ENCODE data around the gene PTPN5. TPM values are rescaled to one million over a fixed set of nuclear protein-coding genes. Genes with fewer than 3 reads are reported as not detected.
"Not testable (repeated sequence)": the region's sequence is repeated elsewhere in the genome, so short reads cannot be mapped to it uniquely, and the experiment has no call there.

Gene PTPN5
- polyA plus RNA-seq, 10 donors = 0.17 to 4.6 (median 0.22) TPM

DNA sequence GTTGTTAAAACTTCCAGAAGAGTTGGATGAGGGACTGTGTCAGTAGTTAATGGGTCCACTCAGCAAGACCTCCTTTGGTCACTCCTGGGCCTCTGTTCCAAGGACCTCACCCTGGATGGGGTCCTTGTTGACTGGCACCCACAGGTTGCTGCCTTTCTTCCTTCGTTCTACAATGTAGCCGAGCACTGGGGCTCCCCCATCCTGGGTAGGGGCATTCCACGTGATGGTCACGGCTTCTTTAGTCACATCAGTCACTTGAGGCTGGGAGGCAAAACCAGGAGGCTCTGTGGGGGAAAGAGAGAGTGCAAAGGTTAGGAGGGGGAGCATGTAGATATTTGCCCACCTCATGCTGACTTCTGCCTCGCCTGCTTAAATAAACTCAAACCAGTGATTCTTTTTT, 81.1 kb downstream of the PTPN5 start:
- DNase-seq = no peak

DNA sequence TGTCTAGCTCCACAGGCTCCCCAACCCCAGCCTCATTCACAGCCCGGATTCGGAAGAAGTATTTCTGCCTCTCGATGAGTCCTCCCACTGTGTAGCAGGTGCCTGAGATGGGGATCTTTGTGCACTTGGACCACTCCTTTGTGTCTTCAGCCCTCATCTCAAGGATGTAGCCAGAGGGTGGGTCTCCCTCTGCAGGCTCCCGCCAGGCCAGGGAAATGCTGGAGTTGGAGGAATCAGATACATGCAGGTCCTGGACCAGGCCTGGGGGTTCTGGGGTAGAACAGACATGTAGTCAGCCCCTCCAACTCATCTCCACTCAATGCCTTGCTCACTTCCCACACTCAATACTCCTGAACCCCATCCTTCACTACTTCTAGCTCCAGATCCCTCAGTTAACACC, 82.2 kb downstream of the PTPN5 start:
- DNase-seq = no peak

DNA sequence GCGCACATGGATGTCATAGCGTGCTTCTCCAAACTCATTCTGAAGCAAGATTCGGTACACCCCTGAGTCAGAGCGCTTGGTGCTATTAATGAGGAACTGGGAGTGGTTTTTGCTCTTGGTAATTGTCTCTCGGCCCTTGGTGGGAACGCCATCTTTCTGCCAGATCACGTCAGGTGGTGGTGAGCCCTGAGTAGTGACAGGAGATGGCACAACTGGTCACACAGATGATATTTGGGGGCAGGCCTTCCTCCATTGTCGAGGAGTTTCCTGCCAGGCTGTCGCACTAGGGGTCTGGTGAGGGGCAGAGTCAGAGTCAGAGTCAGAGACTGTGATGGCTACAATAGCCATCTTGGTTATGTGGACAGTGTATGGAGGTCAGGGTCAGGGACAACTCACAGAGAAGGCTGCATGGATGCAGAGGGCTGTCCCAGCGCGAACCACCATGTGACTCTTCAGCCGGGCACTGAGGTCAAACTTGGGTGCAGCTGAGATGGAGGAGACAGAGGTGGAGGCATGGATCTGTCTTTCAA, 83.7 kb downstream of the PTPN5 start:
- DNase-seq = no peak

DNA sequence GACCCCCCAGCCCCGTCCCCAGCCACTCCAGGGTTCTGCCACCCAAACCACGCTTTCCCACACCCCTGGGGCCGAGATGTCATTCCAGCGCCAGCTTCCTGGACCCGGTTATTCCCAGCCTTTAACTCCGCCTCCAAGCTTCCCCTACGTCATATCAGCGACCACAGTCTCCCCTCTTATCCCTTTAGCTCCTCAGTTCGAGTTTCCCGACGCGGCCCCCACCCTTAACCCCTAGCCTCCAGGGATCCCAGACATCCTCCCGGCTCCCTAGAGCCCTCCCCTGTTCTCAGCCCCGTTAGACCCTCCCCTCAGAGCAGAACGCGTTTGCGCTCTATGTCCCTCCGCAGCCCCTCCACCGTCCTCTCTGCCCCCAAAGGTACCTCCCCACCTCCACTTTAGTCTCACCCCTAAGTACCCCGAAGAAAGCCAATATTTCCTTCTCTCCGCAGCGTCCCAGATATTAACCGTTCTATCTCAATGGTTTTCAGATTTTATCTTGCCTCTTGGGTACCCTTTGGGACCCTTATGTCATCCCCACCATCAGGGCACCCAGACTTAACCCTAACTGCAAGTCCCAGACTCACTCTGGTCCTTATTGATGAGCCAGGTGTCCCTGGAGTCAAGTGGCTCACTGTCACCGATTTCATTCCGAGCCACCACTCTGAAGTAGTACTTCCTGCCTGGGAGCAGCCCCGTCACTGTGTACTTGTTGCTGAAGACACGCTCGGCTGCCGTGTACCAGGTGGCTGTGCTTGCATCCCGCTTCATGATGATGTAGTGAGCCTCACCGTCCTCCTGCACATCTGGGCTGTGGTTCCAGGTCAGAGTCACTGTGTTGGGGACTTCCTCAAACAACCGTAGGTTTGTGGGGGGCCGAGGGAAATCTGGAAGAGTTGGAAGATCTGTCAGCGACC, 85.0 kb downstream of the PTPN5 start:
- DNase-seq = peak; percentile 58 to 86 (median 79)

DNA sequence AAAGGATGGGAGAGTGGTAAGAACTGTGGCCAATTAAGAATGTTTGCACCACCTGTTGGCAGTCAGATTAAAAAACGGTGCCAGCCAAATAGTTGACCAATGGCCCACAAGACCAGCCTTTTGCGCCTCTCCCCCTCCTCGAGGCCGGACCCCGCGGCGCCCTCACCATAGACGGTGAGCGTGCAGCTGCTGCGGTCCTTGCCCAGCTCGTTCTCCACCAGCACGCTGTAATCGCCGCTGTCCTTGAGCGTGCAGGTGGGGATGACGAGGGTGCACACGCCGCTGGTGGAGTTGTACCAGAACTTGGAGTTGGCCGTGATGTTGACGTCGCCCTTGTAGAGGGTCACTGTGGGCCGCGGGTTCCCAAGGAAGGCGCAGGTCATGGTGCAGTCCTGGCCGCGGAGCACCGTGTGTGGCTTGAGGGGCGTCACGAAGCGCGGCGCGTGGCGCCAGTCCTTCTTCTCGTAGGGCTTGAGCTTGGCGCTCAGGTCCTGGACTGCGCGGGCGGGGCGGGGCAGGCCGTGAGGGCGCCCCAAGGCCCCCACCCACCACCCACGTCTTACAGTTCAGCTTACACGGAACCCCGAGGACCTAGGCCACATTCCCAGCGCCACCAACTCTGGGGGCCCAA, 85.8 kb downstream of the PTPN5 start:
- DNase-seq = peak in 1 of 3 donors; percentile 76

DNA sequence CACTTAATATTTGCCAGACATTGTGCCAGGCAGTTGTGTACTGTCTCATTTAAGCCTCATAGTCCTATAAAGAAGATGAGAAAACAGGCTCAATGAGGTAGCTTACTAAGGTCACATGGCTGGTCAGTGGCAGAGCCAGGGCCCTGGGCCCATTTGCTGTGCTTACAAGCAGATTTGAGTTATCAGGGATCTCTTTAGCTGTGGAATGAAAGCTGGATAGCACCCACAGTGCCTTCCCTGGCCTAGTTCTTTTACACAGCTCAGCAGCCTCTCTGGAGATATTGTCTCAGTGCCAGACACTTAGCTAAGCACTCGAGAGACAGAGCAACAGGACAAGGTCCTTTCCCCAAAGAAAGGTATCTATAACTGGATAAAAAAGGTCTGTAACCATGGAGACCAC, 86.9 kb downstream of the PTPN5 start:
- DNase-seq = no peak

DNA sequence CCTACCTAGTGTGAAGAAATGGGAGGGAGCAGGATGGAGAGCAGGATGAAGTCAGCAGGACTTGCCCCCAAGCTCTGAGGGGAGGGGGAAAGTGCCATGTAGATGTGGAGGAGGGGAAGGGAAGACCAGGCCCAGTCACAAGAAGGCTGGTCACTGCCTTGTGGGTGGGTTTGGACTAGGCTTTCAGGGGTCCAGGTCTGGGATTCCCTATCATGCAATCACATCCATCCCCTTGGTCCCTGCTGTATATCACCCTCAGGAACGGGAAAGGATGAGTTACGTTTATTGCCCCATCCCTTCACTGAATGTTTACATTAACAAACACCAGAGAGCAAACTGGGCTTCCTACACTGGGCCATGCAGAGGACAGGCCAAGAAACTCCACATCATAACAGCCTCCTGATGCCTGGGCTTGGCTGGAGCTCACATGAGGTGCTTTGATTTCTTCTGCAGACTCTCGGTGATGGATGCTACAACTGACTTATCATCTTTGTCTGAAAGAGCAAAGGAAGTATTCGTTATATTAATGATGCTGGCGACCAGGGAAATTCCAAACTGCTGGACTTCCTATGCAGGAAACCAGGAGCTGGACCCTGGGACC, 87.5 kb downstream of the PTPN5 start:
- DNase-seq = no peak

DNA sequence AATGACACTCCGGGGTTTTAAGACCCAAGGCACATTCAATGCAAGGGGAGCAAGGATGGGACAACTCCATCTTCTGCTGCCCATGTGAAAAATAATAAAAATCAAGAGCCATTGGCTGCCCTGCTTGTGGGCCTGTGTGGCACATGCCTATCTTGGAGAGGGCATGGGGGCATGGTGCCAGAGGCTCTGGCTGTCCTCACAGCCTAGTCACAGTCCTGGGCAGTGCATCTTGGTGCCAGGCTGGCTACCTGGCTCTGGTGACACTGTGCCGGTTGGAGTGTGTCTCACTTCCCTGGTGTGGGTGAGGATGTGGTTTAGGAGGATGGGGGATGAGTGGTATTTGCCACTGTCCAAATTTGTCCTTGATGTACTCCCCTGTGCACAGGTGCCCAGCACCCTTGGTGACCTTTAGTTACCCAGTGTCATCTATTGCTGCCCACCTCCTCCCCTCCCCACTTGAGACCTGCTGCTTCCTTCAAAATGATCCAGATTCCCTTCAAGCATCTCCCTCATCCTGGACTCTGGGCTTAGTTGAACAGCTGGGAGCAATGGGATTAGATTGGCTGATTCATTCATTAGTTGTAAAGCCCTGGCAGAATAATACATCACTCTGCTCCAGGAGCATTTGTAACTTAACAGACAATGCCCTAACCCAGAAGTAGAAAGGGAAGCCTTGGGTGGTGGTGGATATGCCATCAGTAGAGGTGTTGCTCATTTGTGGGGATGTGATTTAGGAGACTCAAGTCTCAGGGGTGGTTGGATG, 88.4 kb downstream of the PTPN5 start:
- no peak for DNase-seq

DNA sequence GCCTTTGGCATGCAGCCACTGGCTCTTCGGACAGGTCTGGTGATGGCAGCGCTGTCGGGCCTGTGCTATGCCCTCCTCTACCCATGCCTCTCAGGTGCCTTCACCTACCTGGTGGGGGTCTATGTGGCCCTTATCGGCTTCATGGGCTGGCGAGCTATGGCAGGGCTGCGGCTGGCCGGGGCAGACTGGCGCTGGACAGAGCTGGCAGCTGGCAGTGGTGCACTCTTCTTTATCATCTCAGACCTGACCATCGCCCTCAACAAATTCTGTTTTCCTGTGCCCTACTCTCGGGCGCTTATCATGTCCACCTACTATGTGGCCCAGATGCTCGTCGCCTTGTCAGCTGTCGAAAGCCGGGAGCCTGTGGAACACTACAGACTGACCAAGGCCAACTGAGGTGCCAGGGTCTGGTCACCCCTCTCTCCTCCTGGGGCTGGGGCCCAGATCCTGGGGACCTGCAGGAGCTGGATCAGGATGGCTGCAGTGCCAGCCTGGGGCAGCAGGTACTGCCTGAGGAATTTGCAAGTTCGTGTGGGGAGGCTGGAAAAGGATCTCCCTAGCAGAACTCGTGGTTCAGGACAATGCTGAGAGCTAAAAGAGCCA, 89.9 kb downstream of the PTPN5 start:
- no peak for DNase-seq

DNA sequence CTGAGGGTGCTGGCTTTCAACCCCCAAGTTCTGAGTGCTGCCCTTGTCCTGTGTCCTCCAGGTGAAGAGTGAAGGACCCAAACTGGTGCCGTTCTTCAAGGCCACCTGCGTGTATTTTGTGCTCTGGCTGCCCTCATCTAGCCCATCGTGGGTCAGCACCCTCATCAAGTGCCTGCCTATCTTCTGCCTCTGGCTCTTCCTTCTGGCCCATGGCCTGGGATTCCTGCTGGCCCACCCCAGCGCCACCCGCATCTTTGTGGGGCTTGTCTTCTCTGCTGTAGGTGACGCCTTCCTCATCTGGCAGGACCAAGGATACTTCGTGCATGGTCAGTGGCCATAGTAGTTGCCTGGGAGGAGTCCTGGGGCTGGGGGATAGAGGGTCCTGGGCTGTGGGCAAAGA, 90.7 kb downstream of the PTPN5 start:
- DNase-seq = no peak

DNA sequence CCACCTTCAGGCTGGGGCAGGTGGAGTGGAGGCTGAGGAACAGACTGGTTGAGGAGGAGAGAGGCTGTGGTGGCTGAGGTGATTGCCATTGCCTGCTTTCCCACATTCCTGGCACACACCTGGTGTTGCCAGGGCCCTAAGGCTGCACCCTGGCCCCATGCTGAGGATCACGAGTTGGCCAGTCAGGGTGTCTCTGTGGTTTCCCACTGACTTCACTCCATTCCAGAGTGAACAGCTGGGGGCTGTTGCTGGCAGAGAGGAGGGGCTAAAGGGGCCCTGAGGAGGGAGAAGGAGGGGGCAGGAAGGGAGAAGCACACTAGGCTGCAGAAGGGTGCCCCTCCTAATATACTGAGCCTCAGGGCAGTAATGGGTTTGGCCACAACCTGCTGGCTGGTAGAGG, 91.2 kb downstream of the PTPN5 start:
- no peak for DNase-seq

DNA sequence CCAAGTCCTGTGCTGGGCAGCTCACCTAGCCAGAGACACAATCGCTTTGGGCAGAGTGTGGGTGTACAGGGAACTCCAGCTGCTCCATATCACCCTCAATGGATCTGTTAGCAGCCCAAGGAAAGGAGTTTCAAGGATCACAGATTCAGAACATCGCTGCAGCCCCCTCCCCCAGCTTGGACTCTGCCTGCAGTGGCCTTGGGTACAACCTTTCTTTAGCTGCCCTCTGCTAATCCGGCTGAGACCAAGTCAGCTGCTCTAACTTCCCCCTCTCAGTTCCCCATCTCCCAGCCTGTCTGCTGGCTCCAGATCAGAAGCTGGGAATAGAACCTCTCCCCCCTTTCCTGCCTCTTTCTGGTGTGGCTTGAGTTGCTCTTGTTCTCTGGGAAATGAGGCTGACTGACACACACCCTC, 91.7 kb downstream of the PTPN5 start:
- peak in 2 of 3 donors; percentile 38 to 51 for DNase-seq

DNA sequence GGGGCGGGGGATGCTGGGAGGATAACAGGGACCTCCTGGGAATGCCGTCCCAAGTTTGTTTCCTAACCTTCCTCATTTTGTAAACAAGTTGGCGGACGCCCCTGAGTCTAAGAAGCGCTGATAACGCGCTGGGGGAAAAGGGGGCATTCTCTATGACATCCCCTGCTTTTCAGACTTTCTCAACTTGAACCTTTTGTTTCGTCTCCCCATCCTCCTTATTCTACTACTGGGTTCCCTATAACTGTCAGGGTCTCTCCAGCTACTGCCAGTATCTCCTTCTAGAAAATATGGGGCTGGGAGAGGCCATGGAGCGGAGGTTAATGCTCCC, 92.4 kb downstream of the PTPN5 start:
- no peak for DNase-seq

DNA sequence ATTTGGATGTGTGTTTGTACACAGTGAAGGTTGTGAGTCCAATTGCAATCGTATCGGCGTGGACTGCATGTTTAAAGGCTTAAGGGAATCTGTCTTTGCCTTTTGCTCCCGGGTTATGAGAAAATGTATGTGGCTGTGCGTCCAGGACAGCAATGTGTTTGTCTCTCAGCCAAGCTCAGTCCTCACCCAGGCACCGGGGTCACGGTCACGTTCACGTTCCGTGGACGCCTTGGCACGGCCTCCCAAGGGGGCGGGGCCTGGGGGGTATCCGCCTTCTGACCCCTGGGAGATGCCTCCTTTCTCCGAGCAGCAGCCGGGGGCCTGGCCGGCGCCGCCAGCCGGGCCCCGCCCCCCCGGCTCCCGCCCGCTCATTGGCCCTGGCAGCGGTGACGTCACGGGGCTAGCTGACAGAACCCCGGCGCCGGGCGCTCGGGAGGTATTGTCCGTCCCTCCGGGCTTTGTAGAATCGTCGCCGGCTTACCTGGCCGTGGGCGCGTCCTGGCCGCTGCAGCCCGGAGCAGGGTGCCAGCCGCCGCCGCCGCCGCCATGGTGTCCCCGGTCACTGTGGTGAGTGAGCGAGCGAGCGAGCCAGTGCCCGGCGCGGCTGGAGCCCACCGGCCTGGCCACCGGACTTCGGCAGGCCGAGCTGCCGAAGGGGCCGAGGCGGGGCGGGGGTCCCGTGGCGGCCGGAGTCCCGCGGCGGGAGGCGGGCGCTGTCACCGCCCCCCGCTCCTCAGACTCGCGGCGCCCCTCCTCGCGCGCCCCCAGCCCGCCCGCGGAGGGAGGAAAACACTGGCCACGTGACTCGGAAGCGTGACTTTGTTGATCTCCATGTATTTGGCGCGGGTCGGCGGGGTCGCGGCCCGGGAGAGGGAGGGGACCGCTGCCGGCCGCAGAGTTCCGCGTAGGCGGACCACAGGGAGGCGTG, 93.0 kb downstream of the PTPN5 start, which contains the start of gene TMEM86A:
Gene TMEM86A (plus strand): TSS at position 439 of the 928 bp plus-strand sequence. CDS start 108 bp downstream, at position 547.
- peak; percentile 82 to 95 (median 91) for DNase-seq

DNA sequence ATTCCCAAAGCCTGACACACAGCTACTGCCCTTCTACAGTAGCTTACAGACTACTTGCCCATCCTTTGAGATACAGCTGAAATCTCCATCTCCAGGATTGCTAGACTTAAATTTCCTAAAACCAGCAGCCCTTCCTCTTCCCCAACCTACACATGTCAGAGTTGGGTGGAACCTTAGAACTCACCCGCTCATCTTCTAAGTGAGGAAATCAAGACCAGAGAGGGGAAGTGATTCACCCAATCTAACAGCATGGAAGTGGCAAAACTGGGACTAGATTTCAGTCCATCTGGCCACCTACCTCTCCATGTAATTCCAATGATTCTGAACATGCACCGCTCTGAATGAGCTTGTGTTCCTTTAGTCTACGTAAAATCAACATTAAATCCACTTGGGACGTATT, 94.0 kb downstream of the PTPN5 start:
- DNase-seq = no peak

DNA sequence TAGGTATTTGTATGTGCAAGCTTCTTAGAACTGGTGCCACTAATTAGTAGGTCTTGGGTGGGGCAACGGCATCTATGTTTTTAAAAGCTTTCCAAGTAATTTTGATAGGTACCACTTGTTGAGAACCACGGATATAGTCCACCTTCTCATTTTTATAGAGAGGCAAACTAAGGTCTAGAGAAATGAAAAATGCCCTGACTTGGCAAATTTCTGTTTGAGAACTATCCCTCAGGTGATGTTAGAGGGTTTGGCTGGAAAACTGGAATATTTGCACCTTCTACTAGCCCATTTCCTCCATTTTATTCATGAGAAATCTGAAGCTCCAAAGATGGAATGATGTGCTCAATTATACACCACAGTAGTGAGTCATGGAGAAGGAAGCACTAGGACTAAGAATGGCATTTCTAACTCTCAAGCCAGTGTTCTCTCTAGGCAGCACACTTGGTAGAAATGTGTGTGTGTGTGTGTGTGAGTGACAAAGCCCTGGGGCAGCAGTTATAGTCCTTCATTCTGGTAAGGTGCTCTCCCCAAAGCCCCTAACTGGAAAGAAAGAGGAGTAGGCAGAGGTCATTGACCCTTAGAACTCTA, 94.9 kb downstream of the PTPN5 start:
- DNase-seq = no peak

DNA sequence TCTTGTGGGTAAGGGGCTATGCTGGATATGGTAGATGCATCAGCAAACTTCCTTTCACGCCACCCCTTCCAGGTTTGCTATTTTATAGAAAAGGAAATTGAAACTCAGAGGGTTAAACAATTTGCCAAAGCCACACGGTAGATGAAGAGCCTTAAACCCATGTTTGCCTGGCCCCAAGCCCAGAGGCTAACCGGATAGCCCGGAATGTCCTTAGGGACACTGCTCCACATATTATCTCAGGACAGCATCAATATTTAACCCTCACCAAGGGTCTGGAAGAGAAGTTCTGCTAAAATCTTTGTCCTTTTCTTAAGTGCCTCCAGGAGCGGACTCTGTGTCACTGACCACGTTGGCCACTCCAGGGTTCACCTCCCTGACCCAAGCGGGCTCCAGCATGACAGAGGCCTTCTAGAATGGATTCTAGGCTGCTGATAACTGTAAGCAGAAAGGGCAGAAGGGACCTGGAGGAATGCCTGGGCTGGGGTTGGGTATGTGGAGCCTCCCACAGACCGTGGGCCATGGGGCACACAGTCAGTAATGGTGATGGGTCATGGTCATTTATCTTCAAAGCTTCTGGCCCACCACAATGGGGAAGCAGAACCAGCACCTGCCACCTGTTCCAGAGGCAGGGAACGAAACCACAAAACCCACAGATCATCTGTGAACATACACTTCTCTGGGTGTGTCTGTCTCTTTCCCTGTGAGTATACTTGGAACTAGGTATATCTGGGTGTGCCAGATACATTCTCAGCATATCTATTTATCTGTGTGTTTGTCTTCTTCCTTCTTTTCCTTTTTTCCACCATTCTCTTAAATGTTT, 98.4 kb downstream of the PTPN5 start:
- DNase-seq = no peak

DNA sequence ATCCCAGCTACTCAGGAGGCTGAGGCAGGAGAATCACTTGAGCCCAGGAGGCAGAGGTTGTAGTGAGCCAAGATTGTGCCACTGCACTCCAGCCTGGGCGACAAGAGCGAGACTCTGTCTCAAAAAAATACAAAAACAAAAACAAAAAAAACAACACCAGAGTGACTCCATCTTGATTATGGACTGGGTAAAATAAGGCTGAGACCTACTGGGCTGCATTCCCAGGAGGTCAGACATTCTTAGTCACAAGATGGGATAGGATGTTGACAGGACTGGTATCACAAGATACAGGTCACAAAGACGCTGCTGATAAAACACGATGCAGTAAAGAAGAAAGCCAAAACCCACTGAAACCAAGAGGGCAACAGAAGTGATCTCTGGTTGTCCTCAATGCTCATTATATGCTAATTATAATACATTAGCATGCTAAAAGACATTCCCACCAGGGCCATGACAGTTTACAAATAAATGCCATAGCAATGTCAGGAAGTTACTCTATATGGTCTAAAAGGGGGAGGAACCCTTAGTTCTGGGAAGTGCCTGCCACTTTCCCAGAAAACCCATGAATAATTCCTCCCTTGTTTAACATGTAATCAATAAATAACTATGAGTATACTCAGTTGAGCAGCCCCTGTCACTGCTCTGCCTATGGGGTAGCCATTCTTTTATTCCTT, 100.0 kb downstream of the PTPN5 start:
- not testable (repeated sequence) for DNase-seq

Measured in muscle of back (tissue), 11 donors.